Measurements from ENCODE around the gene KIAA1614. TPM values are rescaled to one million over a fixed set of nuclear protein-coding genes. Genes with fewer than 3 reads are reported as not detected.
A peak's percentile ranks its signal among the peaks of the same experiment; 100 is the strongest.

KIAA1614 gene
- polyA plus RNA-seq, 1 donor (not counting 4 experiments of a cell fraction or from before 2014, with no cell fraction given), result 0.03 TPM

- Histone ChIP-seq H2AFZ (ENCODE audit: control insufficient read depth, low read length) (no peak overlapping the region), H3K79me2 (ENCODE audit: control insufficient read depth, insufficient read depth, low read length) (no peaks in the 10 kb centered on the region), H3K9me3 (ENCODE audit: control insufficient read depth, low read depth, low read length) (no peaks in the 10 kb centered on the region), H3K9me1 (ENCODE audit: control insufficient read depth, extremely low read depth, insufficient read depth, low read length) (no peaks in the 10 kb centered on the region), H3K4me2 (ENCODE audit: control insufficient read depth, extremely low read depth, insufficient read depth, low read depth, low read length) (no peak overlapping the region), H3K9ac (ENCODE audit: control insufficient read depth, extremely low read depth, insufficient read depth, low read length) (no peak overlapping the region), H3K36me3 (ENCODE audit: control insufficient read depth in 2 of 2, extremely low read depth in 1 of 2, insufficient read depth in 2 of 2, low read length in 2 of 2) (no peaks in the 10 kb centered on the region), H3K4me3 (ENCODE audit: control insufficient read depth in 2 of 3, extremely low read depth in 1 of 3, insufficient read depth in 2 of 3, low read depth in 1 of 3, low read length in 3 of 3) (no peak overlapping the region), H3K27me3 (ENCODE audit: control insufficient read depth, extremely low read depth, insufficient read depth, low read length) (no peaks in the 10 kb centered on the region), H3K4me1 (ENCODE audit: control insufficient read depth, extremely low read depth, insufficient read depth, low read length) (peaks cover 6% of the 10 kb centered on the region), H4K20me1 (ENCODE audit: control insufficient read depth, extremely low read depth, insufficient read depth, low read length) (no peaks in the 10 kb centered on the region), H3K27ac (ENCODE audit: control insufficient read depth, insufficient read depth, low read length) (peak overlapping the region; percentile 13)
- no peak for DNase-seq (ENCODE audit: low read depth, low spot score)
- no peak for FAIRE-seq
- TF ChIP-seq EZH2 (IDR thresholded peaks at IDR 0.05; ENCODE audit: low read length), result no peak
- TF ChIP-seq CTCF (optimal IDR thresholded peaks at IDR 0.05 in 1 of 3, IDR thresholded peaks at IDR 0.05 in 1 of 3, conservative IDR thresholded peaks at IDR 0.05 in 1 of 3; ENCODE audit: extremely low read depth in 1 of 3, insufficient read depth in 2 of 3, low read length in 3 of 3), result peak in 2 of 3 experiments; percentile 46 to 52
- dilution Hi-C loops (cut with MboI; ENCODE audit: extremely low pct_ligation_motif_present, low sequenced_read_pairs), result loop anchor here (25.0 kb wide), 1 partner anchor 351 kb away; the partner anchor contains the start of gene ACBD6
Measured at GRCh38 chr1:180863158-180863775, 49.4 kb upstream of the KIAA1614 start.

GRCh38 chr1:180881806-180882509, 30.7 kb upstream of the KIAA1614 start:
- Histone ChIP-seq H3K27ac (ENCODE audit: control insufficient read depth, insufficient read depth, low read length) (no peak overlapping the region), H3K9me3 (ENCODE audit: control insufficient read depth, low read depth, low read length) (no peaks in the 10 kb centered on the region), H3K9ac (ENCODE audit: control insufficient read depth, extremely low read depth, insufficient read depth, low read length) (no peak overlapping the region), H3K36me3 (ENCODE audit: control insufficient read depth in 2 of 2, extremely low read depth in 1 of 2, insufficient read depth in 2 of 2, low read length in 2 of 2) (peaks cover 3 to 4% of the 10 kb centered on the region in 2 experiments), H3K27me3 (ENCODE audit: control insufficient read depth, extremely low read depth, insufficient read depth, low read length) (no peaks in the 10 kb centered on the region), H4K20me1 (ENCODE audit: control insufficient read depth, extremely low read depth, insufficient read depth, low read length) (no peaks in the 10 kb centered on the region), H3K4me2 (ENCODE audit: control insufficient read depth, extremely low read depth, insufficient read depth, low read depth, low read length) (no peak overlapping the region), H3K4me3 (ENCODE audit: control insufficient read depth in 2 of 3, extremely low read depth in 1 of 3, insufficient read depth in 2 of 3, low read depth in 1 of 3, low read length in 3 of 3) (no peak overlapping the region), H3K79me2 (ENCODE audit: control insufficient read depth, insufficient read depth, low read length) (no peaks in the 10 kb centered on the region), H2AFZ (ENCODE audit: control insufficient read depth, low read length) (no peak overlapping the region), H3K4me1 (ENCODE audit: control insufficient read depth, extremely low read depth, insufficient read depth, low read length) (no peaks in the 10 kb centered on the region), H3K9me1 (ENCODE audit: control insufficient read depth, extremely low read depth, insufficient read depth, low read length) (no peaks in the 10 kb centered on the region)
- TF ChIP-seq EZH2 (IDR thresholded peaks at IDR 0.05; ENCODE audit: low read length), result no peak
- TF ChIP-seq CTCF (optimal IDR thresholded peaks at IDR 0.05 in 1 of 3, IDR thresholded peaks at IDR 0.05 in 1 of 3, conservative IDR thresholded peaks at IDR 0.05 in 1 of 3; ENCODE audit: extremely low read depth in 1 of 3, insufficient read depth in 2 of 3, low read length in 3 of 3), result peak in 1 of 3 experiments; percentile 48
- peak; percentile 13 for FAIRE-seq
- DNase-seq (ENCODE audit: low read depth, low spot score), result no peak
- dilution Hi-C loops (cut with MboI; ENCODE audit: extremely low pct_ligation_motif_present, low sequenced_read_pairs), result no loop called here
